NCI-H146 treated with DMSO at 0.1 percent for 48 hours (cell line): ENCODE data around the gene DNAJC15.

Experiments
- DNase-seq: peaks from one replicate; lab custom pipeline; 2025; ENCODE audit not compliant: unreplicated experiment; lab: John Stamatoyannopoulos, UW

The DNAJC15 gene

DNA sequence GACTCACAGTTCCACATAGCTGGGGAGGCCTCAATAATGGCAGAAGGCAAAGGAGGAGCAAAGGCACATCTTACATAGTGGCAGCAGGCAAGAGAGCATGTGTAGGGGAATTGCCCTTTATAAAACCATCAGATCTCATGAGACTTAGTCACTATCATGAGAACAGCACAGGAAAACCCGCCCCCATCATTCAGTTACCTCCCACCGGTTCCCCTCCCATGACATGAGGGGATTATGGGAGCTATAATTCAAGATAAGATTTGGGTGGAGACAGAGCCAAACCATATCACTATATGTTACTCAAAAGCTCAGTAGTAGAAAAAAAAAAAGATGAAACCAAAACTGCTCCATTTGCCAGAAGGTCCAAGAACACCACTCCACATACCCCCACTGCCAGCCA lies 58.5 kb downstream of the DNAJC15 start:
- DNase-seq = no peak

DNA sequence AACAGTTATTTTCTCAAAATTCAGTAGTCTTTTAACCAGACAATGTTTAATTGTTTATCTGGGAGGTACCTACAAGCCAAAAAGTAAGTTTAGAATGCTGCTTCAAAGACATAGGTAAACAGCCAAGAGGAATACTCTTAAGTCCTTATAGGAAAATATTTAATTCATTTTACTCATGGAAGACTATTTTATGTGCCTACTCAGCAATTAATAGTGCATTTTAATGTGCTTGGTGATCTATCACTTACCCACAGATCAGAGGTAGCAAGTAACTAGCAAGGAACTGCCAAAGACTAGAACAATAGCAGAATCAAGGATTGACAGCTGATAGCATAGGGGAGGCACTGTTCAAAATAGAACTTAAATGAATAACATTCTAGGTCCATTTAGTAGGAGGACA lies 60.4 kb downstream of the DNAJC15 start:
- DNase-seq = no peak

- DNase-seq = peak; percentile 25
These were observed 62.2 kb downstream of the DNAJC15 start for GRCh38 chr13:43085545-43085944.

DNA sequence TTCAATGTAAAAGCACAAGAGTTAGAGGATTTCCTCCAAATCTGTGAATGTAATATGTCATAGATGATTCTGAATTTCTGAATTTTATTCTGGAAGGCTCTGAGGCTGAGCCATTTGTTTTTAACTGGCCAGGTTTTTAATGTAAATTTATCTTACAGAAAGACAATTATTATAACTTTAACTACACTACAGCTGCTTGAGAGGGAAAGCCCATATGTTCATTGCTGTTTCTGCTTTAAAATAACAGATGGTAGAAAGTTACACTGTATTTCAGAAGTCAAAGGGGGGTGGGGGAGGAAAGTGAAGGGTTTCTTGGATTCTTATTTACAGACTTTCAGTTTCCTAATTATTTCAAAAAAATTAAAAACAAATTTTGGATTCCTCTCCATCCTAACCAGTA lies 62.8 kb downstream of the DNAJC15 start:
- no peak for DNase-seq

GRCh38 chr13:43088093-43088511 lies 64.7 kb downstream of the DNAJC15 start:
- no peak for DNase-seq

DNA sequence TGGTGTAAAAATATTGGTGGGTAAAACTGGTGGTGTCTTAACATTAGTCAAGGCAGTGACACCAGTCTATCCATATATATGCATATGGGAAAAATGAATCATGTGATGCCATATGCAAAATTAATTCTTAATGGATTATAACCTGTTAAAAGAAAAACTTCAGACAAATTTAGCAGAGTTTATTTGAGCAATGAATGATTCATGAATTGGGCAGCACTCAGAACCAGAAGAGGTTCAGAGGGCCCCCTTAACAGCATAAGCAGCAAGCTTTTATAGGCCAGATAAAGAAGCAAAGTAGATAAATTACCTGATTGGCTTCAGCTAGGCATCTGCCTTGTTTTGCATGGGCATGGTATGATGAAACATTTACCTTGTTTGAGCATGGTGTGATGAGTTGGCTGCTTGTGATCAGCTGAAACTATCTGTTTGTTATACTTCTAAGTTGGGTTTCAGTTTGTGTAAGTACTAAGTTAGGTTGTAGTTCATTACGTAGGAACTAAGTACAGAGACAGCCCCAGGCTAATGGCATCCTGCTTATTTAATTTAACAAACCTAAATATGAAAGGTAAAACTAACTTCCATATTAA lies 66.6 kb downstream of the DNAJC15 start:
- no peak for DNase-seq

GRCh38 chr13:43094901-43095300 lies 71.5 kb downstream of the DNAJC15 start:
- DNase-seq = no peak

DNA sequence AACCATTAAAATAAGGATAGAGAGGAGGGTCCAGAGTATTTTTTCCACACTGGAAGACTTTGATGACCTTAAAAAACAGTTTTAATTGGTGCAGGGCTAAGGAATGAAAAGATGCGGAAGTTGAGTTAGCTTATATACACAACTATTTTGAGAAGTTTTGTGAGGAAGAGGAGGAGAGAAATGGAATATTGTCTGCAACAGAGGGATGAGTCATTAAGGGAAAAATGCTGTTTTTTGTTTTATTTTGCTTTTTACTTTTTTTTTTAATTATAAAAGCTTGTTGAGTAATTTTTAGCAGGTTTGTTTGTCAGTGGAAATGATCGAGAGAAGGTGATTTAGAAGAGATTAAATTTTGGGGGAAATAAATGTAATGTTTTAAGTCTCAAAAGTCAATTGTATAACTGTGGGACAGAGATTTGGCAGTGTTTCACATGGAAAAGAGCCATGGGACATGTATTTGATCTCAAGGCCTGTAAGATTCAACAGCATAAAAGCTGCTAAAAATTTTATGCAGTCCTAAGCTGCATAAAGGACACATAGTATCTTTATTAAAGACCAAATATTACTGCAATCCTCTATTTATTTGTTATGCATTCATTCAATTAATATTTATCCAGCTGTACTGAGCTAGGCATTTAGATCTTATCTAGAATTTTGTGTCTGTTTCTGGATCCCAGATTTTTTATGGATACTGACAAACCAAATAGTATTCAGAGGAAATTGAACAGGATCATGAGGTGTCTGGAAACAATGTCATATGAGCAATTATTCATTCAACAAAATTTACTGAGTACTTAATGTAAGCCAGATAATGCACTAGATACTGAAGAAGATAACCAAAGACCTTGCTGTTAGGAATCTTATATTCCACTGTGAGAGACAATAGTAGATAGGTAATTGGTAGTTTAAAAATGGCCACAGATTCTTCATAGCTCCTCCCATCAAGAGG lies 72.7 kb downstream of the DNAJC15 start:
- DNase-seq = no peak

GRCh38 chr13:43100667-43101066 lies 77.3 kb downstream of the DNAJC15 start:
- no peak for DNase-seq

DNA sequence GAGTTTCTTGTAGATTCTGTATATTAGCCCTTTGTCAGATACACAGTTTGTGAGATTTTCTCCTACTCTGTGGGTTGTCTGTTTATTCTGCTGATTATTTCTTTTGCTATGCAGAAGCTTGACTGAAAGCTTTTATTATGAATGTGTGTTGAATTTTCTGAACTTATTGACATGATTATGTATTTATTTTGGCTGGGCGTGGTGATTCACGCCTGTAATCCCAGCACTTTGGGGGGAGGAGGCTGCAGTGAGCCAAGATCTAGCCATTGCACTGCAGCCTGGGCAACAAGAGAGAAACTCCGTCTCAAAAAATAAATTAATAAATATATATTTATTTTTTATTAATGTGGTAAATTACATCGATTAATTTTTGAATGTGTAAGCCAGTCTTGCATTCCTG lies 78.9 kb downstream of the DNAJC15 start:
- no peak for DNase-seq

- no peak for DNase-seq
These were observed 84.4 kb downstream of the DNAJC15 start for GRCh38 chr13:43107780-43108179.

DNA sequence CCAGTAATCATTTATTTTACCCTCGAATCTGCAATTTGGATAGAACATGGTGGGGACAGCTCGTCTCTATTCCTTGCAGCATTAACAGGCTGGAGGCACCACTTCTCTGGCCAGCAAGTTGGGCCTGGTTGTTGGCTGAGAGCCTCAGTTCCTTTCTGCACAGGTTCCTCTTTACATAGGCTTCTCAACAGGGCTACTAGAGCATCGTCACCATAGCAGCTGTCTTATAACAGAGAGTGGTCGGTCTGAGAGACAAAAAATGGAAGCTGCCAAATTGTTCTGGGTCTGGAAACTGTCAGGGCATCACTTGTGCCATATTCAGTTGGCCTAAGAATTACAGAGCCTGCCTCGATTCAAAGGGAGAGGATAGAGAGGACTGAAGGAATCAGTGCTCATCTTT lies 86.7 kb downstream of the DNAJC15 start:
- no peak for DNase-seq

DNA sequence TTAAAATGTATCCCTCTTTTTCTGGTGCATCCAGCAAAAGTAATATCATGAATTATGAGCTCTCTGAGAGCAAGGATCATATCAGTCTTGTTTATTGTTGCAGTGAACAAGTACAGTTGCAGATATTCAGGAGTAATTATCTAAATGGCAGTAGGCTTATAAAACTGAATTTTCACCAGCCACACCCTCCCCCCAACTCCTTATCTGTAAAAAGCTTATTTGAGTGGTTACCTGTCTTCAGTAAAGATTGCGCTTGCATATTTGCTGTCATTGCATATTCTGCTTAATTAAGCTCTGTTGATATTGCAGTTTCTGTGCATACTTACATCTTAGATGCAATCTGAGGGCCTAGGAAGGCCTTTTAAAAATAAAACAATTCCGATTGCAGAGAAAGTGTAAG lies 87.3 kb downstream of the DNAJC15 start:
- DNase-seq = no peak

DNA sequence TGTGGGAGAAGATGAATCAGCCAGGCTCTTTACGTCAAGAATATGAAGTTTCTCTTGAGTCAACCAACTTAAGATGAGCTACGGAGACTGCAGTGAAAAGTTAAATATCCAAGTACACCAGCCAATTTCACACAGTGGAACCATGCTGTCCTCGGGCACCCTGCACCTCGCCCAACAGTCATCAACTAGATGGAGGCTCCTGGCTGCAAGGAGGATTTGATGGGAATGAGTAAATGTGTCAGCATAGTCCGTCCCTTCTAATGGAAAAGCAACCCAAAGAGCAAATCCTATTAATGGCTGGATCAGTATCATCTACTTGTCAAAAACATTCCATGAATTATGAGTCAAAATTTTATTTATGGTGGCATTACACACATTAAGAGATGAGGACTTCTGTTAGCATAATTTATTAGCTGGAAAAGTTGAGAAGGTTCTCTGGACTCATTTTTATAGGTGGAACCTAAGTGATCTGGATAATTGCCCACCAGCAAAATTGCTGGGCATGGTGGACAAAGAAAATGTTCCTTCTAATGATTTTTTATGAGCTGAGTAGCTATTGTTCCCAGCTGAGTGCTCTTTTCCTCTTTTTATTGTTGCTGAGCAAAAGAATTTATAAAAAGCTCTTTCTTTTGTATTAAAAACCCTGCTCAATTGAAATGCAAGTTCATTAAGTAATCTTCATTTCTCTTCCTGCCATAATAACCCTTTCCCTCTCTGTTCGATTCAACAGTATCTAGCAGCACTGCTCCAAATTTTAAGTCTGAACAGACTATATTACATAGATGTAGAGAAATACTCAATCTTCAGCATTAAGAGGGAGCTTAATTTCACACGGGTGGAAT lies 88.4 kb downstream of the DNAJC15 start:
- DNase-seq = no peak

- DNase-seq = no peak
These were observed 90.2 kb downstream of the DNAJC15 start for GRCh38 chr13:43113603-43114002.

DNA sequence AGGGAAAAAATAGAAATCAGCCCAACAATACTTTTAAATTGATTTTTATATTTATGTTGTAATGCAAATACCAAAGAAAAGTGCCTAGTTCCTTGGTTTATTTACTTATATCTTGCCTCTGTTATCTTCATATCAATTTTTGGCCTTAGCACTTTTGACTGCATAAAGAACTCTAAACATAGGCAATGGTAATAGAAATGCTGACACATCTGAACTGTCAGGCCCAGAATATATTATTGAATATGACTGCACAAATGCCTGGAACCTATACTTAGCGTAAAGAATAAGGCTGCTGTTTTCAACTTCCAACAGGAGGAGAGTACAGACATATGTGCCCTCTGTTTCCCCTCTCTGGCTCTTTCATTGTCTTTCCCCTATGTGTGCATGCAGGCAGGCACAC lies 91.1 kb downstream of the DNAJC15 start:
- DNase-seq = no peak

DNA sequence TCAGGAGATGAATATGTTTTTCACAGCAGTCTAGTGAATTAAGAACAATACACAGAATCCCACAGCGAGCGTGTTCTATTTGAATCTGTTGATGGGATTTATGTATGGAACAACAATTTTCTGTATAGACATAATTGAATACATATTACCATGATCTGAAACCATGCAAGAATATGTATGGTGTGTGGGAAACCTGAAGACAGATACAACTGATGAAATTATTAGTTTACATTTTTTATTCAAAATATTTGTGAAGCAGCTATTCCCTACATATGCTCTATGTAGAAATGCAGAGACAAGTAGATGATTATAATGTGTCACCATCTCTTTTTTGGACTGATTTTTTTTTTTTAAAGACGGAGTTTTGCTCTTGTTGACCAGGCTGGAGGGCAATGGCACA lies 91.8 kb downstream of the DNAJC15 start:
- no peak for DNase-seq

- DNase-seq = no peak
These were observed 92.9 kb downstream of the DNAJC15 start for GRCh38 chr13:43116242-43116641.

GRCh38 chr13:43118521-43118920 lies 95.1 kb downstream of the DNAJC15 start:
- no peak for DNase-seq

DNA sequence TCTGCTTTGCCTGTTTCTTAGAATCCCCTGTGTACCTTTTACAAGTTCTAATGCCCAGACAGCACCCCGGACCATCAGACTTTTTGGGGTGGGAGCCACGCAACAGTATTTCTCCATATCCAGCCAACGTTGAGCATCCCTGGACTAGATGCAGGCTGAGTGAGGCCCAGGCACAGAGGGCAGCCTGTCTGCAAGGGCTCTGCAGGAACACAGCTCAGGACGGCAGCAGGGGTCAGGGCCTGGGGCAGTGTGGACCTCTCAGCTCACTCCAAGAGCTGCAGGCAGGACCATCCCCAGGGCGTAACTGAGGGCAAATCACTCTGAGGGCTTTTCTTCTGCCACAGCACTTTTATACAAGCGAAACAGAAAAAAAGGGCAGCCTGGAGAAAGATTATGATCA lies 95.8 kb downstream of the DNAJC15 start:
- DNase-seq = no peak

DNA sequence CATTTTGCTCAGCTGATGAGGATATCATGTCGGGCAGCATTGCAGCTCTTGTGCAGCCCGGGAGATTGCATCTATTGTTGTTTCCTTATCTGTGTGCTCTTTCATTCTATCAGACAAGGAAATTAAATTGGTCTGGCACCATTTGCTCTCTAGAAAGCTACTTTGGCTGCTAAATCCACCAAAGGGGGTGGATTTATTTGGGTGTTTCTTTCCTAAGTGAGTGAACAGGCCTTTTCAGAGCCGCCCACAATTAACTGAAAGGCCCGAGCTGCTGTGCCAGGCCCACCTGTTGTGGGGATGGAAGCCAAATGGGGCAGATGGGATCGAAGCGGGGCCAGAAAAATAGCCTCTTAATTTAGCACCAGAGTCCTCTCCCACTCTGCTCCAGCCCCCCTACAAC lies 99.4 kb downstream of the DNAJC15 start:
- no peak for DNase-seq

DNA sequence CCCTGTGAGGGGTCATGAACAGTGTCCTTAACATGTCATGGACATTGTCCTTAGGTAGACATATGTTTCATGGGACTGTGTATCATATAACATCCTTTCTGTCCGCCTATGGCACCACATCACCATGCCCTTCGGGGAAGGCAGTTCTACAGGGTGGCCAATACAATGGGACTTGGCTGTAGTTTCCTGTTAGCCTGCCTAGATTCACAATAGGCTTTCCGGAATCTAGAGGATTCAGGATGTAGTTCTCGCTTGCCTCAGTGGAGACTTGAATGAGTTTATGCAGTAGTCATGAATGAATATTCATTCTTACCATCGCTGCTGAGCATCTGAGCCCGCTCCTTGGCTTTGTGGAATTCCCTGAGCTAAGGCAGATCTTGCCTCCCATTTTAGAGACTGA lies 100.5 kb downstream of the DNAJC15 start:
- DNase-seq = no peak
